ENCODE results near the gene IMMP2L.
"Not testable (repeated sequence)": the region's sequence is repeated elsewhere in the genome, so short reads cannot be mapped to it uniquely, and the experiment has no call there.

The IMMP2L gene

DNA sequence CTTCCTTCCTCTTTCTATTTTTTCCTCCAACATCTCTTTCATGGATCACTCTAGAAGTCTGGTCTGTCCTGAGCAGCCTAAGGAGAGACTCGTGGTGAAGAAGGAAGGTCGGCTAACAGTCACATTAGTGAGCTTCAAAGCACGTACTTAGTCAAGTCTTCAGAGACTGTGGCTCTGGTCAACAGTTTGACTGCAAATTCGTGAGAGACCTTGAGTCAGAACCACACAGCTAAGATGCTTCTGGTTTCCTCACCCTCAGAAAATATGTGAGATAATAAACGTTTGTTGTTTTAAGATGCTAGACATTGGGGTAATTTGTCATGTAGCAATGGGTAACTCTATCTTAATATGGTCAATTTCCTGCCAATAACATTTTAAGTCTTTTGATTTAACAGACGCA, 597.5 kb downstream of the IMMP2L start:
- DNase-seq, result no peak

DNA sequence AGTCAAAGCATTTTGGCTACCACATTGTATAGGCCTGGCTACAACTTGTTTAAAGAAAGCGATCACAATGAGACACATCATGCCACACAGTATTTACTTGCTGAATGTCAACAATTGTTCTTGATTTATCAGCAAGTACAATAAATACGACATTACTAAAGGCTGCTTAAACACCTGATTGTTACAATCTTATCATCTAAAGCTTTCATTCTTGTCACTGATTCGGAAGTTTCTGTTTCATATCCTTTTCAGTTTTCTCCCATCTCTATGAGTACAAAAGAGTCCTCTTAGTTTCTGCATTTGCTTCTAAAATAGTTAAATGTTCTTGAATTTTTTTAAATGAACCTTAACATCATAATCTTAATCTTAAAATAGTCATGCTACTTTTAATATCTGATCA, 599.5 kb downstream of the IMMP2L start:
- no peak for DNase-seq

DNA sequence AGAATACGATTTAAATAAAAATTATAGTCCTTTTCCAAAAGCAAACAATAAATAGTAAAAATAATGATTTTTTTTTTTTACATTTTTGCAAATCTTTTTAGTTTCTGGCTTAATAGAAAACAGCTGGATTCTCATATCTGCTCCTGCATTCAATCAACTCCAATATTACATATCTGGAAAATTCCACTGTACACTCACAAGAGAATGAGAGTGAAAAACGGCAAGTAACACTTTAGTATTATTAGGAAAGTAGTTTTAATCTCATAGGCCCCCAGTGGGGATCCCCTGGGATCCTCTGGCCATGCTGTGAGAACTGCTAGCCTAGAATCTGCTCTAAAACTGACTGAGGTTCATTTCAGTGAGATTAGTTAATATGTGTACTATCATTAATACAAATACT, 599.9 kb downstream of the IMMP2L start:
- no peak for DNase-seq

GRCh38 chr7:110960811-110961210, 601.5 kb downstream of the IMMP2L start:
- DNase-seq, result no peak

DNA sequence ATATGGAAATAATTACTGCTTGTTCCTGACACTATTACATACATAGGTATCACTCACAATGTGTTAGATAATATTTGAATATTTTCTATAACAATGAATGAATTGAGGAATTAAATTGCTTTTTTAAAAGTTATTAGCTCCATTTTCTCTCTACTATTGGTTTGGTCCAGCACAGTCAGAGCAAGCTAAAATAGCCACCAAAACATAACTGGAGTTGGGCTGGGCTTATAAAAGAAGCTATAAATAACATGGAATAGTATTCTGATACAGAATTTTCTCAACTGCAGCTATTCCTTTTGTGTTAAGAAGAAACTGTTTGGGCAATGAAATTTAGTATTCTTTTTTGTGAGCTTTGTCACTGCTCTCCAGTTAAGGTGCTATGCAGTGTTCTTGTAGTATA, 614.0 kb downstream of the IMMP2L start:
- DNase-seq, result no peak

- DNase-seq, result no peak
Measured at GRCh38 chr7:110947408-110947807, 614.9 kb downstream of the IMMP2L start.

GRCh38 chr7:110944966-110945644, 617.2 kb downstream of the IMMP2L start:
- no peak for DNase-seq

DNA sequence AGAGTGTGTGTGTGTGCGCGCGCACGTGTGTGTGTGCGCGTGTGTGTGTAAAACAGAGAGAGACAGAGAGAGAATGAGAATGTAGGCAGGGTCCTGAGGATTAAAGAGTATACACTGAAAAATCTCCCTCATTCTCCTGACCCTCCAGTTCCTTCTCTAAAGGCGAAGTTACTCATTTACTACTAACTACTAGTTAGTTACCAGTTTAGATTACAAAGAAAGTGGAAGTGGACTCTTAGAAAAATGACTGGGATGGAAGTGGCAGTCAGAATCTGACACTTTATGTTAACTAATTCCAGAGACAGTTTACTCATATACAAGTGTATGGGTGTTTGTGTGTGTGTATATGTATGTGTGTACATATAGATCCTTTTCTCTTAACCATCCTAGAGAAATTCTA, 617.8 kb downstream of the IMMP2L start:
- no peak for DNase-seq

DNA sequence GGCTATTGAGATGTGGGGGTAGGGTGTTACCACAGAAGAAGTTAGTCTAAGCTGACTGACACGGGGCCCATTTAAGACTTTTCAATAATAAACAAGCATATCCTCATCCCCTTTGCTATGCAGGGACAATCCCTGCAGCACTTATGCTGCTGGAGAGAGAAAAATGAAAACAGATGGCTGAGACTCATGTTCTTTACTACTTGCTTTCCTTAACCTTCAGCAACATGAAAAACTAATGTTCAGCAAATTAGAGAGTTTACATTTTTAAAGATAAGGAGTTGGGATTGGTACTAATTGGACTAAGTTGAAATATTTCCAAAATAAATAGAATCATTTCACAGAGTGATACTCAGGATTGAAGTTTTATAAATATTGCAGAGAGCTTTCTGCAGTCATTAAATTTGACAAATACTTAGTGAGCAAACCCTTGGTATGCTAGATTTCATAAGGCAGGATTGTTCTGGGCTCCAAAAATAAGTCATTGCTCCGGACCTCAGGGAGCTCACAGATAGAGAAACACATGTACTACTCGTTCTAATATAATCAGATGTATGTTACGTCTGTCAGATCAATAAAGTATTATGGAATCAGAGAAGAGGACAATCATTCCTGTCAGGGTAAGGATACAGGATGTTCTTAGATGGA, 618.5 kb downstream of the IMMP2L start:
- no peak for DNase-seq

- DNase-seq, result no peak
Measured at GRCh38 chr7:110941385-110941784, 620.9 kb downstream of the IMMP2L start.

- no peak for DNase-seq
Measured at GRCh38 chr7:110940756-110941155, 621.5 kb downstream of the IMMP2L start.

GRCh38 chr7:110938165-110938564, 624.1 kb downstream of the IMMP2L start:
- DNase-seq, result no peak

- not testable (repeated sequence) for DNase-seq
Measured at GRCh38 chr7:110936665-110937064, 625.6 kb downstream of the IMMP2L start.

- DNase-seq, result no peak
Measured at GRCh38 chr7:110929480-110930249, 632.6 kb downstream of the IMMP2L start.

DNA sequence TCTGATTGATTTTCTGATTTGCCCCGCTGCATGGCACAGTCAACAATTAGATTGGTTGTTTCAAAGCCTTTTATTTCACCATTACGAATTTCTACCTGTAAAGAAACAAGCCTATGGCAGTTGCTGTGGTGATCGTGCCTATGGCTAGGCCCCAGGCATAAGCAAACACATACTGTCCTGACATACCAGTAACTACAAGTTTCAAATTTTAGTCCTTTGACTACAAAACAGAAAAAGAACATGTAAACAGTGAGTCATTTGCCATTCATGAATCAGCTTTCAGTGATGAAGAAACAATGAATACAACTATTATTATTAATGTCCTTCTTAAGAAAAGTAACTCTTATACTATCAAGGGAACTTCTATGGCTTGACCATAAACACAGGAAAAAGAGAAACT, 639.4 kb downstream of the IMMP2L start:
- no peak for DNase-seq

GRCh38 chr7:110921595-110922151, 640.6 kb downstream of the IMMP2L start:
- no peak for DNase-seq

GRCh38 chr7:110918949-110919548, 643.2 kb downstream of the IMMP2L start:
- no peak for DNase-seq

GRCh38 chr7:110914263-110914662, 648.0 kb downstream of the IMMP2L start:
- DNase-seq, result no peak

DNA sequence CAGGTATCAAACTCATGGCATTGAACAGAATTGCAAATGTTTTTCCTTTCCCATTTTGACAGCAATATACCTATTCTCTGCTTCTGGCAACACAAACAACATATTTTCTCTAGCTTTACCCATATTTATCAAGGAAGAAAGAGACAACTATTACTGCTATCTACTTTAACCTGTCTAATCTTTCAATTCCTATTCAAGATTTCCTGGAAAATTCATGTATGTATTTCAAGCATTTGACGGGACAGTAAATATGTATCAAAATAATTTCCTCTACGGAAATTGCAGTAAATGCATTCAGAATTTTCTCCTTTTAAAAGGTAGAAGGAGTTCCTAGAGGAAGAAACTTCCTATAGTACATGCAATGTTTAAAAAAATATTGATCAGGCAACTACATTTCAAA, 650.7 kb downstream of the IMMP2L start:
- DNase-seq, result no peak

- no peak for DNase-seq
Measured at GRCh38 chr7:110909117-110909516, 653.2 kb downstream of the IMMP2L start.

- no peak for DNase-seq
Measured at GRCh38 chr7:110905773-110906566, 656.3 kb downstream of the IMMP2L start.

GRCh38 chr7:110898516-110898915, 663.8 kb downstream of the IMMP2L start:
- DNase-seq, result no peak

- no peak for DNase-seq
Measured at GRCh38 chr7:110897538-110897937, 664.8 kb downstream of the IMMP2L start.

All from NCI-H446 treated with DMSO at 0.1 percent for 48 hours (cell line).